Activated CD8-positive, alpha-beta memory T cell treated with anti-CD3 and anti-CD28 coated beads for 36 hours (primary cell): Measurements from ENCODE around the gene STXBP1. TPM values are rescaled to one million over a fixed set of nuclear protein-coding genes. Genes with fewer than 3 reads are reported as not detected.

Source experiments
- CTCF ChIA-PET: fragments of 350-600 bp; sonication (Branson Sonifier 250); formaldehyde crosslinking; loops from one replicate; lab custom pipeline; 2021; ENCODE audit warnings: antibody characterized with exemption; lab: Charles Lee
- POLR2A ChIA-PET: fragments of 350-600 bp; sonication (Branson Sonifier 250); formaldehyde crosslinking; loops from one replicate; lab custom pipeline; 2021; ENCODE audit warnings: antibody characterized with exemption; lab: Charles Lee
- total RNA-seq, 2 experiments: library from RNA; stranded (reverse); gene quantifications; one replicate each; pipeline ENCODE4 v1.2.3, GENCODE V29; 2021

The STXBP1 gene
- 10 to 100 TPM; 18.3 to 22.8 TPM for total RNA-seq

DNA sequence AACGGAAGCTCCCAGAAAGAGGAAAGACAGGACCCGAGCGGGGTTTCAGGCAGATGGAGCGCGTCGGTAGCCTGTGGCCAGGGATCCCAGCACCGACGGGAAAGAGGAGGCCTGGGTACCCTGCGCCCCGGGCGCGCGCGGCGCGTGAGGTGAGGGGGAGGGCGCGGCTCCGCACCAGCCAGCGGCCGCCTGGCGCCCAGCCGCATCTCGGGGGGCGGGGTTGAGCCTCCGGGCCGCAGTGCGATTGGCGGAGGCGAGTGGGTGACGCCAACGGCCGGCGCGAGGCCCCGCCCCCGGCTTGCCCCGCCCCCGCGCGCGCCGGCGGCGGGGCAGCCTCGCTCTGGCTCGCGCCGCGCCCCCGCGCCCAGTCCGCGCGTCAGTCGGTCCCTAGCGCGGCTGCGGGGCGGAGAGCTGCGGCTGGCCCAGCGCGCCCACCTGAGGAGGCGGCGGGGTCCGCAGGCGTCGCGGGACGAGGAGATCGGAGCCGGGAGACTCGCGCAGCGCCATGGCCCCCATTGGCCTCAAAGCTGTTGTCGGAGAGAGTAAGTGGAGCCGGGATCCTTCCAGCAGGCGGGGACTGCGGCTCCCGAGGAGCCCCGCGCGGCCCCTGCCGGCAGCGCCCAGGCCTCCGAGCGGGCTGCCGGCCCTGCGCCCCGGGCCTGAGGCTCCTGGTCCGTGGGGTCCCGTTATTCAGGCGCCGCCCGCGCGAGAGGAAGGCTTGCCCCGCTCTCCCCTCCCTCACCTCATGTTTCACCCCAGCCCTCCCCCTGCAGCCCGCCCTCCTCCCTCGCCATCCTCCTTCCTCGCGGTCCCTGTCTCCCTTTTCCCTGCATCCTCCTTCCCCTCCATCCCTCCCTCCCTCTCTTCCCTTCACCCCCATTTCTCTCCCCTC lies at the start of gene STXBP1:
STXBP1 (plus strand) TSS at position 379 of the 892 bp plus-strand sequence; CDS start at position 506, 127 bp downstream.
- POLR2A ChIA-PET: interaction anchor here (0.6 kb wide), 1 partner anchor 320 kb away, joined by 4 read pairs; no protein-coding TSS in a partner anchor
- CTCF ChIA-PET: interaction anchor here (1.0 to 3.3 kb wide), 2 partner anchors 109 to 123 kb away, joined by 3 to 11 read pairs; partner anchors contain the start of gene TOR2A

DNA sequence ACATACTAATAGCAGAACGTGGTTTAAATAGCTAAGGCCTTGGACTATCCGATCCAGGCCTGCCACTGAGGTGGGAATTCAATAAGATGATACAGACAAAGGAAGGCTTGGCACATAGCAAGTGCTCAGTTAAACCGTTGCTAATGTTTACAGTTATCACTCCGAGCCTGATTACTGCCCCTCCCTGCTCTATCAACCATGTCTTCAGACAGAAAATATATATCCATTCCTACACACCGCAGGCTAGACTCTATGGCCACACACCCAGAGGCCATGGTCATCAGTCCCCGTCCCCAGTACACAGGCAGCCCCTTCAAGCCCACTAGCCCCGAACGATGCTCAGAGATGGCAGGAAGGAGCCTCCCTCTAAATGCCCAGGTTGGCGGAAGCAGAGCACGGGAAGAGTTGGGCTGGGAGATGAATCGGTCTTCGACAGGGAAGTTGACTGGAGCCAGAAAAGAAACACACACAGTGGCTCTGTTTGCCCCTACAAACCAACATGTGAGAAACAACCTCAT lies 49.7 kb upstream of the STXBP1 start:
- ChIA-PET CTCF (no interaction called here), POLR2A (no interaction called here)

DNA sequence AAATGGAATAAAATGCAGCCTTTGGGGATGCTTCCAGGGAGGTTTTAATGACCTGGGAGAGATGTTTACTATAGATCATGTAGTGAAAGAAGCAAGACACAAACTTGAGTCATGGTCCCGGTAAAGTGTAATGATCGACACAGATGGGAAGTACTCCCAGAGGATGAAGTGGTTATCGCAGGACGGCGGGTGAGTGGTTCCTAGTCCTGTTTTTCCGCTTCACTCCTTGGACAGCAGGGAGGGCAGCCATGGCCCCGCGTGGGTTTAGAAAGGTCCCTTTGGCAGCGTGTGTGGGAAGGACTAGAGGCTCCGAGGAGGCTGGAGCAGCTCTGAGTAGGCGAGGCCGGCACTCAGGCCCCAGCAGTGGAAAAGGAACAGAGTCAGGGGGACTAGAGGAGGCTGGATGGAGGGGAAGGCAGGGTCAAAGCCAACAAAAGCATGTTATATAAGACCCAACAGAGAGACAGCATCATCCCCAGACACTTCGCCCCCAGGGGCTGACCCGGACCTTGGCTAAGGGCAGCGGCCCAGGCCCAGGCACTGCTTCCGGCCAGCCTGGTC lies 49.2 kb upstream of the STXBP1 start:
- POLR2A ChIA-PET: no interaction called here
- CTCF ChIA-PET: no interaction called here

DNA sequence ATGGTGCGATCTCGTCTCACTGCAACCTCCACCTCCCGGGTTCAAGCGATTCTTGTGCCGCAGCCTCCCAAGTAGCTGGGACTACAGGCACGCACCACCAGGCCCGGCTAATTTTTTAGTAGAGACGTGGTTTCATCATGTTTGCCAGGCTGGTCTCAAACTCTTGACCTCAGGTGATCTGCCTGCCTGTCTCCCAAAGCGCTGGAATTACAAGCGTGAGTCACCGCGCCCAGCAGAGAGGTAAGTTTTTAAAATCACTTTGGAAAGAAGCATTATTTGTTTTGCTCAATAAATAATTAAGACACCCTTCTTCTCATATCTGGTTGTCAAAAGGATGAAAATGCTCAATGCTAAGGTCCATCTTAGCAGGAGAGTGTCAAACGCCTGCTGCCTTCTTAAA lies 48.5 kb upstream of the STXBP1 start:
- CTCF ChIA-PET: no interaction called here
- POLR2A ChIA-PET: no interaction called here

DNA sequence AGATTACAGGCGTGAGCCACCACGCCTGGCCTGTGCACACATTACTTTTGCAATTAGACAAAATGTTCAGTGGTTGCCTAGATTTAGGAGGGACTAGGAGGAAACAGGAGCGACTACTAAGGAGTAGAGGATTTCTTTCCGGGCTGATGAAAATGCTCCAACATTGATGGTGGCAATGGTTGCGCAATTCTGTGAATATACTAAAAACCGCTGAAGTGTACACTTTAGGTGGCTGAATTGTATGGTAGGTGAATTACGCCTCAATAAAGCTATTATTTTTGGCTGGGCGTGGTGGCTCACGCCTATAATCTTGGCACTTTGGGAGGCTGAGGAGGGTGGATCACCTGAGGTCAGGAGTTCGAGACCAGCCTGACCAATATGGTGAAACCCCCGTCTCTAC lies 46.8 kb upstream of the STXBP1 start:
- ChIA-PET CTCF (no interaction called here), POLR2A (no interaction called here)

DNA sequence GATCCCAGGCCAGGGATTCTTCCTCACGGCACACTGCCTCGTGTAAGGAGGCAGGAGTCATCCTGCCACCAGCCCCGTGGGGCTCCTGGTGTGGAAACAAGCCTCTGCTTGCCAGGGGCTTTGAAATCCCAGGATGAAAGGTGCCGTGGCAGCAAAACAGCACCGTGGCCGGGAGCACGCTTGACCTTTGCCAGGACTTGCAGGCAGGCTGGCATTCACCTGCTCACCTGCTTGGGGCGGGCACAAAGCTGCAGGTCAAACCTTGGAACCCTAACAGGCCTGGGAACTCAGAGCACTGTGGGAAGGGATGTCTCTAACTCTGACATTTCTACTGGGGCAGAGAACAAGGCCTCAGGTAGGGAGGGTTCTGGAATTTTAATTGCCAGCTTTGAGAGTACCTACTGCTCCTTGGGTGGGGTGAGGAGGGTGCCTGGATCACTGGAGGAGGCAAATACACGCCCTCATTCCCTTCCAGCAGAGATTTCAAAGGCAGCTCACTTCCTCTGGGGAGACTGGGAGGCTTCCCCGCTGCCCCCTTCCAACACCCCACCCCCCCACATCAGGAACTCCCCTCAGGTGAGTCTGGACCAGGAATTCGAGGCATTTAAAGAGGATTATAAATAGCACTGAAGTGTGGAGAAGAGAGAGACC lies 45.6 kb upstream of the STXBP1 start:
- ChIA-PET CTCF (no interaction called here), POLR2A (no interaction called here)

DNA sequence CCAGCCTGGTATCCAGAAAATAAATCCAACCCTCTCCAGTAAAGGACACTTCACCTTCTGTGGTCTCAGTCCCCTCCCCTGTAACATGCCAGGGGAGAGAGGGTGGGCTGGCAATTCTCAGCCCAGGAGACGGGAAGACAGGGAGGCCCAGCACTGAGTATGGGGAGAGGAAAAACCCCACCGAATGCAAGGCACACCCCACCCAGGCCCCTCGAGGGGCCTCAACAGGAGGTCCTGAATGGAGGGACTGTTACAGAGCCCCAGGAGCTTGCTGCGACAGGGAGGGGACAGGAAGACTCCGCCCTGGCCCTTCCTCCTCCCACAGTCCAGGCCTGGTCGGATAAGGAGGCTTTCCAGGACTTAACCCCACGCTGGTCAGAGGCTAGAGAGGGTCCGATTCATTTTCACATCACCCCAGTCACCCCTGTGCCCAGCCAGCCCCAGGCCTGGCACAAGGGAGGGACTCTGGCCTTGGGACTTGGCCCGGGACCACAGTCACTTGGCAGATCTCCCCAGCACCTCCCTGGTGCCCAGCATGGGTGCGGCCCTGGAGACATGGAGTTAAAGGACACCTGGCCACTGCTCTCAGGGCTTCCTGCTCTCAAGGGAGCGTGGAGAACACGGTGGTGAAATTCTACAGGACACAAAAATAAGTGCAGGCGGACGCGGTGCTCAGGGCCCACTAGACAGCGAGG lies 44.9 kb upstream of the STXBP1 start:
- CTCF ChIA-PET: interaction anchor here (1.1 to 1.5 kb wide), 2 partner anchors 12 to 23 kb away, joined by 3 to 6 read pairs; no protein-coding TSS in a partner anchor
- POLR2A ChIA-PET: no interaction called here

DNA sequence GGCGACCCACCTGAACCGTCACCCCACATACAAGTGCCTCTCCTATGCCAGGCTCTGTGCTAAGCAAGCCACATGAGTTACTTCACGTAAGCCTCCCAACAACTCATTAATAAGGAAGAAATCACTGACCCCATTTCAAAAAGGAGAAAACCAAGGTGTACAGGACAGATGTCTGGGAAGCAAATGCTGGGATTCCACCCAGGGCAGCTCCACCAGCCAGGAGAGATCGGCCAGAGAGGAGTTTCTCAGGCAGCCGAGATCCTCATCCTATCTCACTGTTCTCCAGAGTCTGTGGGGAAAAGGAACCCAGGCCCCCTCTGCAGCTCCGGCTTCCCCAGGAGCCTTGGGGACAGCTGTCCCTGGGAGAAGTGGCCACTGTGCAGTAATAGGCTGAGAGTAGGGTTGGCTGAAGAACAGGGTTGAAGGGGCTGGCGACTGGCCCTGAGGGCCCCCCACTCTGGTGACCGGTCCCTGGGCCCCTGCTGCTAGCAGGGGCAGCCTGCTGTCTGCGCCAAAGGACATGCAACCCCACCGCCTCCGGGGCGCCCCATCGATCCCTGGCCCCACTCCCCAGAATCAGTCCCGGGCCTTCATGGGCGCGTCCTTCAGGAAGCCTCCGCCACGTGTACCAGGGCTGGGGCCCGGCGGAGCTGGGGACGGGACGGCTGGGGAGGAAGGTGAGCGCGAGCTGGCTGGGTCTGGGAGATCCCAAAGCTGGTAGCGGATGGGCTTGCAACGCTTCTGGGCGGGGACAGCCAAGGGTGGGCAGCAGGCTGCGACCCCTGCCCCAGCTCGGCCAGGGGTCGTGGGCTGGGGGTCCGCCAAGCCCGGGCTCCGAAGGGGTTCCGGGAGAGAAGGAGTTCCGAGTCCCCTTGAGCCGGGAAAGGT lies 44.1 kb upstream of the STXBP1 start:
- CTCF ChIA-PET: interaction anchor here (1.1 to 1.5 kb wide), 2 partner anchors 11 to 22 kb away, joined by 3 to 6 read pairs; no protein-coding TSS in a partner anchor
- POLR2A ChIA-PET: interaction anchor here (0.8 kb wide), 1 partner anchor 10 kb away, joined by 3 read pairs; no protein-coding TSS in a partner anchor

DNA sequence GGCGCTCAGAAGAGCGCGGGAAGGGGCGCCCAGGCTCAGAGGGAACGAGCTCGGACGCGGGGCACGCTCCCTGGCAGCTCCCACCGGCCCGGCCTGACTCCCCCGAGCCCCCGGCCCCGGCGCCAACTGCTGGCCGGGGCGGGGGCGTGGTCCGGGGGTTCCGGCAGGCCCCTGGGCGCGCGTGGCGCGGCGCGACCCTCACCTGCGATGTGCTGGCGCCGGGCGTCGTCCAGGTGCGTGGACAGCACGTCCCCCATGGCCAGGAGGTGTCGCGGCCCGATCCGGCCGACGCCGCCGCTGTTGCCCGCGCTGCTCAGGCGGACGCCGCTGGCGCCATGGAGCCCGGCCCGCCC lies 43.5 kb upstream of the STXBP1 start:
- ChIA-PET CTCF (interaction anchor here (1.5 kb wide), 1 partner anchor 10 kb away, joined by 6 read pairs; no protein-coding TSS in a partner anchor), POLR2A (interaction anchor here (0.8 kb wide), 1 partner anchor 10 kb away, joined by 3 read pairs; no protein-coding TSS in a partner anchor)

DNA sequence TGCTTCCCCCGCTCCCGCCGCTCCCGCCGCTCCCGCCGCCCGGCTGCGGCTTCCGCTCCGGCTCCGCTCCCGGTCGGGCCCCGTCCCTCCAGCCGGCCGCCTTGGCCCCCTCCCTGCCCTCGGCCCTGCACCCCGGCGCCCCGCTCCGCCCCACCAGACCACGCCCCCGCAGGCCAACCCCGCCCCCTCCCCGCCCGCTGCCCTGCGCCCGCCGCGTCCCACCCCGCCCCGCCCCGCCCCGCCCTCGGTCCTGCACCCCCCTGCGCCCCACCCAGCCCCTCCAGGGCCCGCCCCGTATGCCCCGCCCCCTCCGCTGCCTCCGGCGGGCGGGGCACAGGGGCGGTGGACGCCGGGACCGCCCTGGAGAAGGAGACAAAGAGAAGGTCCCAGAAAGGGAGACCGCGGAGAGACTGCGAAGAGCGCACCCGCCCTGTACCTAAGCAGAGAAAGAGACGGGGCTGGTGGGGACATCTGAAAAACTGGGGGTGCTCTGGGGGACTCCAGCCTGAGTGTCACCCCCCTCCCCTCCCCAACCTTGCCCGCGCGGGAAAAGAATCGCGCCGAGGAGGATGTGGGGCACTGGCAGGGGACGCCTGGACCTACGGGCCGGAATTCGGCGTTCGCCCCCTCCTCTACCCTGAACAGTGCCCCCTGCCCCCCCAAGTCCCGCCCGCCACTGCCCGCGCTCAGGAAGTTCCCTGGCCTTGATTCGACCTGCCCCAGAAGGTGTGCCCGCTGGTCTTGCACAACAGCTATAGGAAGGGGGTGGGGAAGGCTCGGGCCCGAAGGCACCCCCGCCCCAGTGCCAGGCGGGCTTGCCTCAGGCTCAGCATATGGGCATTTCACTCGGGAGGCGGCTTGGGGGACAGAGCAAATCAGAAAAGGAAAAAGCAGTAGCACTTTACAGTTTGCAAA lies 42.8 kb upstream of the STXBP1 start:
- ChIA-PET CTCF (interaction anchor here (1.0 kb wide), 1 partner anchor 10 kb away, joined by 3 read pairs; no protein-coding TSS in a partner anchor), POLR2A (interaction anchor here (1.4 to 1.9 kb wide), 2 partner anchors 10 to 12 kb away, joined by 5 to 8 read pairs; no protein-coding TSS in a partner anchor)

DNA sequence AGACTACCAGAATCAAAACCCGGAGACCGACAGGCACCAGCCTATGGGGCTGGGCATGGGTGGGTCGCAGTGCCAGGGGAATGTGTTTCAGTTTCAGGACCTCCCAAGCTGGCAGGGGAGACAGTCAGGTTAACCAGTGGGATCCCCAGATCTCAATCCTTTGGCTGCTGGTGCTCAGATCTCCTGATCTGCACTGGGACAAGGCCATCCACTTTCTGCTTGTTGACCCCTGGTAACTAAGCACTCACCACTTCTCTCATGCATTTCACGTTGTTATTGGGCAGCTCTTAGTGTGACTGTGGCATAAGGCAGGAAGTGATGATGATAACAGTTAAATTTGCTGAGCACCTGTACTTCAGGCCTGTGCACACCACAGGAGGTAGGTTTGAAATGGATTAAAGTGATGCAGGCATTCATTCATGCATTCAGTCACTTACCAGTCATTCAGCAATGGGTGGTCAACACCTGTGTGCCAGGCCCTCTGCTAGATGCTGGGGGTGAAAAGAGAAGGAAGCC lies 42.1 kb upstream of the STXBP1 start:
- CTCF ChIA-PET: interaction anchor here (1.0 kb wide), 1 partner anchor 9 kb away, joined by 3 read pairs; no protein-coding TSS in a partner anchor
- POLR2A ChIA-PET: interaction anchor here (1.4 to 1.9 kb wide), 2 partner anchors 9 to 13 kb away, joined by 5 to 8 read pairs; no protein-coding TSS in a partner anchor

DNA sequence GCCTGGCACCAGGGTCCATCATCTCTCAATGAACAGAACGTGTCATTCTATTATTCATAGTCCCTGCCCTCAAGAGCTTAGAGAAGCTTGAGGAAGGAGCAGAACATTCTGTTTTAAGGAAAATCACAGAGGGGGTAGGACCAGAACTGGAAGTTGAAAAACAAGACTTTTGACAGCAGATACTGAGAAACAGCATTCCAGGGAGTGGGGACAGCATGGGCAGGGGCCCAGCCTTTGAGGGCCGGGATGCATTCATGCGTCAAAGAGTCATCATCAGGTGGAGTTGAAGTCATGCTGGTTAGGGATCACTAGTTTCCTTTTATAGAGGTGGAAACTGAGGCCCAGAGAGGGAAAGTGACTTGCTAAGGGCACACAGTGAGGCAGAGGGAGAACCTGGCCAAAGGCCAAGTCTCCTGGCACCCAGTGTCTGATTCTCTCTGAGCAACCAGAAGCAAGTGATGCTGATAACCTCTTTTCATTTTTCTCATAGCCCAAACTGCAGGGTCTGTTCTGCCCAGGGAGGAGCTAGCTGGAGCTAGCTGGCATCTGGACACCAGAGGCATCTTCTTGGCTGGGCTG lies 41.5 kb upstream of the STXBP1 start:
- ChIA-PET CTCF (interaction anchor here (1.0 kb wide), 1 partner anchor 8 kb away, joined by 3 read pairs; no protein-coding TSS in a partner anchor), POLR2A (interaction anchor here (1.4 to 1.9 kb wide), 2 partner anchors 8 to 14 kb away, joined by 5 to 8 read pairs; no protein-coding TSS in a partner anchor)

DNA sequence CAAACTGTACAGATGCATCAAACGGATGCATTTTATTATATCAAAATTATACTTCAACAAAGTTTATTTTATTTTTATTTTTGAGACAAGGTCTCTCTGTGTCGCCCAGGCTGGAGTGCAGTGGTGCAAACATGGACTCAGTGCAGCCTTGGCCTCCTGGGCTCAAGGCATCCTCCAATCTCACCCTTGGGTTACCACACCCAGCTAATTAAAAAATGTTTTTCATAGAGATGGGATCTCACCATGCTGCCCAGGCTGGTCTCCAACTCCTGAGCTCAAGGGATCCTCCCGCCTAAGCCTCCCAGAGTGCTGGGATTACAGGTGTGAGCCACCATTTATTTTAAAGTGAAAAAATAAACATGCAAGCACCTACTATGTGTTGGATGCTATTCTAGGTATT lies 40.1 kb upstream of the STXBP1 start:
- ChIA-PET POLR2A (interaction anchor here (0.7 kb wide), 1 partner anchor 121 kb away, joined by 3 read pairs; no protein-coding TSS in a partner anchor), CTCF (interaction anchor here (0.7 to 1.2 kb wide), 4 partner anchors 16 to 546 kb away, joined by 3 to 5 read pairs (median 4); no protein-coding TSS in a partner anchor)

DNA sequence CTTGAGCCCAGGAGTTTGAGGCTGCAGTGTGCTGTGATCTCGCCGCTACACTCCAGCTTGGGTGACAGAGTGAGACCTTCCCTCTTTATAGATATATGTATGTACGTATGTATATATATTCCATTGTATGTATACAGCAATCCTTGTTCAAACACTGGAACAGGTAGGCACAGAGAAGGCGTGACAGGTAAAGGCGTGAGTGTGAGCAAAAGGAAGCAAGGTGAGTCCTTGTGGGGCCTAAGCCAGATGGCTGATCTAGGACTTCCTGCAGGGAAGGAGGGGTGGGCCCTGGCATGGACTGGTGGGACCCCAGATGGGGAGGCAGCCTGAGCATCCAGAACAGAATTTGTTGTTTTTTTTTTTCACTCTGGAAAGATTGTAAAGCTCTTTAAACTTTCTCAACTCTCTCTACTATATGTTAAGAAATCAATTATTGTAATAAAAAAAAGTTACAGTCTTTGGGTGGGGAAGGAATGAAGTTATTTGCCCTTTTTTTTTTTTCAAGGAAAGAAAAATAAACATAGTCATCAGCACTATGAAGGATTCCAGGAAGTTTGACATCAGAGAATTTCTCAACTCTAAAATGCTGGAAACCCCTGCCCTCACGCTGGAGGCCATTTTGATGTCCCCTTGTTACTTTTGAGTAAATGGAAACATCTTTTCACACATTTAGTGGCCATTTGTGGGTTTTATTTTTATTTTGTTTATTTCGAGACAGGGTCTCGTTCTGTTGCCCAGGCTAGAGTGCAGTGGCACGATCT lies 38.9 kb upstream of the STXBP1 start:
- CTCF ChIA-PET: interaction anchor here (0.6 to 1.2 kb wide), 3 partner anchors 47 to 84 kb away, joined by 3 to 5 read pairs (median 5); no protein-coding TSS in a partner anchor
- POLR2A ChIA-PET: no interaction called here
